ENCODE data around the gene MARVELD3. TPM values are rescaled to one million over a fixed set of nuclear protein-coding genes. Genes with fewer than 3 reads are reported as not detected.

Gene MARVELD3
- polyA plus RNA-seq, 1 of the 3 experiments (the other 2 are of a cell fraction): not detected

DNA sequence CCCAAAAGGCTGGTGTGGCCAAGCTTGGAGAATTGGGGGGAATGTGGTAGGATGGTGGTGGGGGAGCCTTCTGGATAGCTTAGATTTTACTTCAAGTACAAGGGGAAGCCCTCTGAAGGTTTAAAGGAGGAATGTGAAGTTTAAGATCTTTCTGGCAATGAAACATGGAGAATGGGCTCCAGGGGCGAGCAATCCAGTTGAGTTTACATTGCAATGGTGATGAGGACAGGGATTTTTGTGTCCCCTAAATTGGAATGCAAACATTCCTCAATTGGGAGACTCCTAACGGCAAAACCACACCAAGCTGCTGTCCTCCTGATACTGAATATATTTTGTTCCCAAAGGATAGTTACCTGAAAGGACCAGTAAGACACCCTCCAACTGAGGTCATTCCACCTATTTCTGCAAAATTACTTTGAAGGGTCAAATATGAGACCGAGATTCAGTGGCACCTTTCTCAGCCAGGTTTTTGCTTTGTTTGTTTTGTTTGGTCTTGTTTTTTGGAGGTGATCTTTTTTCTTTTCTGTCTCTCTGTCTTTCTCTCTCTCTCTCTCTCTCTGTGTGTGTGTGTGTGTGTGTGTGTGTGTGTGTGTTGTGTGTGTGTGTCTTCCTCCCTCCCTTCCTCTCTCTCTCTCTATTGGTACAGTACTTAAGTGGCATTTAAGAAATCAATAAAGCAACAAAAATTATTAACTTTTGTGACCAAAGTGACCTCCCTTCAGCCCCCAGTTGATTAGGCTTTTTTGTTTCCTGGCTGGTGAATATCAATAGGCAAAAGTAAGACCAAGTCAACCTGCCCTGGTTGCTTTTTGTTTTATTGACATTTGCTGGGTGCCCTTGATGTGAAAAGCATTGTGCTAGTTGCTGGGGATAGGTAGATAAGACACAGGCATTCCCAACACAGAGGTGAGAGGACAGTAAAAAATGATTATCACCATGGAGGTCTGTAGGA lies 32.7 kb upstream of the MARVELD3 start:
- Histone ChIP-seq H3K9me2 (no peaks in the 10 kb centered on the region), H3K9me3 (no peaks in the 10 kb centered on the region), H3K27ac (ENCODE audit: low read depth in 2 of 2, low read length in 1 of 2) (no peak overlapping the region), H3K79me2 (ENCODE audit: insufficient read depth) (no peaks in the 10 kb centered on the region), H3K4me2 (no peak overlapping the region), H3K9ac (no peak overlapping the region), H3K4me3 (ENCODE audit: low read depth in 2 of 2, low read length in 1 of 2) (no peak overlapping the region), H3K27me3 (ENCODE audit: insufficient read depth) (peaks cover 3% of the 10 kb centered on the region; the same call in 1 of the 2 replicates), H3K4me1 (ENCODE audit: control insufficient read depth in 1 of 2, insufficient read depth in 2 of 2, low read depth in 1 of 2, low read length in 1 of 2) (no peaks in the 10 kb centered on the region), H3K36me3 (replicated peaks in 1 of 2; ENCODE audit: control insufficient read depth in 1 of 2, insufficient read depth in 2 of 2, low read length in 1 of 2) (no peaks in the 10 kb centered on the region), H2AFZ (ENCODE audit: low read depth) (no peak overlapping the region), H4K20me1 (ENCODE audit: insufficient read depth) (no peaks in the 10 kb centered on the region), H3F3A (replicated peaks; ENCODE audit: insufficient read depth) (no peaks in the 10 kb centered on the region)
- TF ChIP-seq RAD21 (IDR thresholded peaks at IDR 0.05; ENCODE audit: low read length): no peak
- TF ChIP-seq MEF2A (IDR thresholded peaks at IDR 0.05; ENCODE audit: borderline replicate concordance, low read depth): no peak
- TF ChIP-seq, protein P1, sequence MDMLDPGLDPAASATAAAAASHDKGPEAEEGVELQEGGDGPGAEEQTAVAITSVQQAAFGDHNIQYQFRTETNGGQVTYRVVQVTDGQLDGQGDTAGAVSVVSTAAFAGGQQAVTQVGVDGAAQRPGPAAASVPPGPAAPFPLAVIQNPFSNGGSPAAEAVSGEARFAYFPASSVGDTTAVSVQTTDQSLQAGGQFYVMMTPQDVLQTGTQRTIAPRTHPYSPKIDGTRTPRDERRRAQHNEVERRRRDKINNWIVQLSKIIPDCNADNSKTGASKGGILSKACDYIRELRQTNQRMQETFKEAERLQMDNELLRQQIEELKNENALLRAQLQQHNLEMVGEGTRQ (IDR thresholded peaks at IDR 0.05; ENCODE audit: borderline replicate concordance, low read depth, low read length): no peak
- TF ChIP-seq RFX5 (IDR thresholded peaks at IDR 0.05; ENCODE audit: low read length): no peak
- TF ChIP-seq, protein P2, sequence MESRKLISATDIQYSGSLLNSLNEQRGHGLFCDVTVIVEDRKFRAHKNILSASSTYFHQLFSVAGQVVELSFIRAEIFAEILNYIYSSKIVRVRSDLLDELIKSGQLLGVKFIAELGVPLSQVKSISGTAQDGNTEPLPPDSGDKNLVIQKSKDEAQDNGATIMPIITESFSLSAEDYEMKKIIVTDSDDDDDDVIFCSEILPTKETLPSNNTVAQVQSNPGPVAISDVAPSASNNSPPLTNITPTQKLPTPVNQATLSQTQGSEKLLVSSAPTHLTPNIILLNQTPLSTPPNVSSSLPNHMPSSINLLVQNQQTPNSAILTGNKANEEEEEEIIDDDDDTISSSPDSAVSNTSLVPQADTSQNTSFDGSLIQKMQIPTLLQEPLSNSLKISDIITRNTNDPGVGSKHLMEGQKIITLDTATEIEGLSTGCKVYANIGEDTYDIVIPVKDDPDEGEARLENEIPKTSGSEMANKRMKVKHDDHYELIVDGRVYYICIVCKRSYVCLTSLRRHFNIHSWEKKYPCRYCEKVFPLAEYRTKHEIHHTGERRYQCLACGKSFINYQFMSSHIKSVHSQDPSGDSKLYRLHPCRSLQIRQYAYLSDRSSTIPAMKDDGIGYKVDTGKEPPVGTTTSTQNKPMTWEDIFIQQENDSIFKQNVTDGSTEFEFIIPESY (IDR thresholded peaks at IDR 0.05; ENCODE audit: borderline replicate concordance, low read depth): no peak
- no peak for TF ChIP-seq FOXM1 (IDR thresholded peaks at IDR 0.05; ENCODE audit: low read depth)
- TF ChIP-seq EZH2phosphoT487 (IDR thresholded peaks at IDR 0.05; ENCODE audit: borderline replicate concordance, low read depth): no peak
- TF ChIP-seq, protein P3, sequence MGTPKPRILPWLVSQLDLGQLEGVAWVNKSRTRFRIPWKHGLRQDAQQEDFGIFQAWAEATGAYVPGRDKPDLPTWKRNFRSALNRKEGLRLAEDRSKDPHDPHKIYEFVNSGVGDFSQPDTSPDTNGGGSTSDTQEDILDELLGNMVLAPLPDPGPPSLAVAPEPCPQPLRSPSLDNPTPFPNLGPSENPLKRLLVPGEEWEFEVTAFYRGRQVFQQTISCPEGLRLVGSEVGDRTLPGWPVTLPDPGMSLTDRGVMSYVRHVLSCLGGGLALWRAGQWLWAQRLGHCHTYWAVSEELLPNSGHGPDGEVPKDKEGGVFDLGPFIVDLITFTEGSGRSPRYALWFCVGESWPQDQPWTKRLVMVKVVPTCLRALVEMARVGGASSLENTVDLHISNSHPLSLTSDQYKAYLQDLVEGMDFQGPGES (IDR thresholded peaks at IDR 0.05; ENCODE audit: low read depth, low read length): no peak
- TF ChIP-seq, protein P4, sequence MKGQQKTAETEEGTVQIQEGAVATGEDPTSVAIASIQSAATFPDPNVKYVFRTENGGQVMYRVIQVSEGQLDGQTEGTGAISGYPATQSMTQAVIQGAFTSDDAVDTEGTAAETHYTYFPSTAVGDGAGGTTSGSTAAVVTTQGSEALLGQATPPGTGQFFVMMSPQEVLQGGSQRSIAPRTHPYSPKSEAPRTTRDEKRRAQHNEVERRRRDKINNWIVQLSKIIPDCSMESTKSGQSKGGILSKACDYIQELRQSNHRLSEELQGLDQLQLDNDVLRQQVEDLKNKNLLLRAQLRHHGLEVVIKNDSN (IDR thresholded peaks at IDR 0.05; ENCODE audit: borderline replicate concordance, low read depth): no peak
- no peak for TF ChIP-seq YY1 (IDR thresholded peaks at IDR 0.05; ENCODE audit: low read depth)
- ChIA-PET POLR2A (no interaction called here), CTCF (interaction anchor here (1.0 to 2.6 kb wide), 3 partner anchors 18 to 20 kb away, joined by 3 to 15 read pairs (median 13); no protein-coding TSS in a partner anchor)
- 9% methylated on average over 3 of the region's 3 CpGs for WGBS (ENCODE audit: low lambda C conversion rate)
- no peak for DNase-seq

Measured in SK-N-SH (cell line).